PC-9 (cell line): ENCODE results near the gene MTPN. TPM values are rescaled to one million over a fixed set of nuclear protein-coding genes. Genes with fewer than 3 reads are reported as not detected.
A peak's percentile ranks its signal among the peaks of the same experiment; 100 is the strongest.

Experiments used
- BruUV-seq: library from RNA; stranded (reverse); fragments of 400-500 nt; replicated peaks from 2 replicates; lab custom pipeline; 2021; lab: Mats Ljungman, UMichigan
- CTCF ChIA-PET: fragments of 300-600 bp; sonication (Branson Sonifier 250); formaldehyde crosslinking; loops from one replicate; lab custom pipeline; 2022; ENCODE audit warnings: antibody characterized with exemption; lab: Charles Lee
- POLR2A ChIA-PET: fragments of 300-600 bp; sonication (Branson Sonifier 250); formaldehyde crosslinking; loops from one replicate; lab custom pipeline; 2022; ENCODE audit warnings: antibody characterized with exemption; ENCODE audit not compliant: unreplicated experiment; lab: Charles Lee
- DNase-seq, 2 experiments: peaks; one replicate each; pipeline versions ENCODE4 v3.0.0 to v3.0.0-alpha.2; 2015 to 2022; ENCODE audit warnings: mixed read lengths in 1 of 2
- H2AFZ ChIP-seq: fragments of 200-600 bp; sonication (generic); 2 replicates; pipeline ENCODE4 v1.8.1; 2017; ENCODE audit warnings: antibody characterized with exemption
- H3F3A ChIP-seq: fragments of 200-600 bp; sonication (generic); 2 replicates; pipeline ENCODE4 v1.8.1; 2017; ENCODE audit warnings: antibody characterized with exemption, mild to moderate bottlenecking, low read depth; ENCODE audit not compliant: insufficient read depth
- H3K27ac ChIP-seq: fragments of 200-600 bp; sonication (generic); 2 replicates; pipeline ENCODE4 v1.6.1; 2016; ENCODE audit warnings: mixed run types
- H3K27me3 ChIP-seq: fragments of 200-600 bp; sonication (generic); 2 replicates; pipeline ENCODE4 v1.6.1; 2016; ENCODE audit warnings: low read depth, mixed run types; ENCODE audit not compliant: insufficient read depth
- H3K36me3 ChIP-seq: fragments of 200-600 bp; sonication (generic); 2 replicates; pipeline ENCODE4 v1.6.1; 2016; ENCODE audit warnings: low read depth, mixed run types
- H3K4me1 ChIP-seq: fragments of 200-600 bp; sonication (generic); replicated peaks from 2 replicates; pipeline ENCODE4 v1.6.1; 2016; ENCODE audit warnings: mixed run types; ENCODE audit not compliant: insufficient read depth
- H3K4me2 ChIP-seq: fragments of 200-600 bp; sonication (generic); 2 replicates; pipeline ENCODE4 v1.6.1; 2017; ENCODE audit warnings: mixed run types
- H3K4me3 ChIP-seq: fragments of 200-600 bp; sonication (generic); 2 replicates; pipeline ENCODE4 v1.6.1; 2016; ENCODE audit warnings: mixed run types
- H3K79me2 ChIP-seq: fragments of 200-600 bp; sonication (generic); 2 replicates; pipeline ENCODE4 v1.6.1; 2017; ENCODE audit warnings: low read depth, mixed run types
- H3K9me2 ChIP-seq: fragments of 200-600 bp; sonication (generic); 2 replicates; pipeline ENCODE4 v1.8.1; 2017; ENCODE audit warnings: mild to moderate bottlenecking; ENCODE audit not compliant: insufficient read depth
- H3K9me3 ChIP-seq: fragments of 200-600 bp; sonication (generic); 2 replicates; pipeline ENCODE4 v1.8.1; 2016; ENCODE audit warnings: low read depth; ENCODE audit not compliant: insufficient read depth
- H4K20me1 ChIP-seq: fragments of 200-600 bp; sonication (generic); 2 replicates; pipeline ENCODE4 v1.8.1; 2017; ENCODE audit not compliant: insufficient read depth
- EZH2 ChIP-seq: fragments of 200-600 bp; sonication (generic); IDR thresholded peaks from 2 replicates; pipeline ENCODE4 v1.8.0; 2017; ENCODE audit warnings: antibody characterized with exemption, low read depth
- intact Hi-C: fragments of 100-400 bp; cut with micrococcal nuclease; formaldehyde crosslinking; loops from one replicate; pipeline ENCODE4 v1.10.0; 2022; ENCODE audit not compliant: unreplicated experiment
- total RNA-seq: library from RNA; stranded (reverse); gene quantifications from 2 replicates; pipeline ENCODE4 v1.2.3, GENCODE V29; 2021
- TF ChIP-seq, protein P1 (sequence below): fragments of 200-600 bp; sonication (generic); conservative IDR thresholded peaks from 2 replicates; pipeline ENCODE4 v1.6.1; 2017; ENCODE audit warnings: mixed run types, antibody characterized with exemption, mild to moderate bottlenecking, moderate library complexity

The MTPN gene
- total RNA-seq, 1 experiment from 2014 or later, result 212 TPM

DNA sequence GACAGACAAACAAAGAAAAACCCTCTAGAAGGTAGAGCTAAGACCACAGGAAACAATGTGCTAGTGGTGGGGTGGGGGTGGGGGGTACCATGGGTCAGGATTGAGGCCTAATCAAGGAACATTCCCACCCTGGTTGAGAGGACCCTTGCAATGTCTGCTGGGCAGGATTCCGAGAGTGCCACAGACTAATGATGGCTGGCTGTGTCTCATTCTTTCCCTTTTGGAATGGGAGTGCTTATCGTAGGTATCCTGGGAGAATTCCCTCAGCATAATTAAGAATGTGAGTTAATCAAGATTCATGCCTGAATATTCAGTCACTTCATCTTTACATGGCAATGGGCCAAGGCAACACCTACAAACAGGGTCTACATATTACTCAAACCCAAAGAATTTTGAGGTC lies 14.7 kb upstream of the MTPN start:
- intact Hi-C loops, result no loop called here
- Histone ChIP-seq H3K4me2 (peak overlapping the region; percentile 70), H3K36me3 (no peaks in the 10 kb centered on the region), H2AFZ (peak overlapping the region; percentile 74; the same call in 1 of the 2 replicates), H3K4me3 (no peak overlapping the region), H3K9me3 (no peaks in the 10 kb centered on the region), H3K27me3 (no peaks in the 10 kb centered on the region), H3K4me1 (peaks cover 38% of the 10 kb centered on the region), H3K27ac (peak overlapping the region; percentile 71), H3K9me2 (no peaks in the 10 kb centered on the region), H3K79me2 (no peaks in the 10 kb centered on the region), H3F3A (peaks cover 10% of the 10 kb centered on the region), H4K20me1 (no peaks in the 10 kb centered on the region)
- no peak for DNase-seq
- CTCF ChIA-PET, result no interaction called here
- POLR2A ChIA-PET, result interaction anchor here (0.6 kb wide), 2 partner anchors 208 to 1274 kb away, joined by 3 to 5 read pairs; no protein-coding TSS in a partner anchor
- no peak for TF ChIP-seq EZH2
- TF ChIP-seq, protein P1, sequence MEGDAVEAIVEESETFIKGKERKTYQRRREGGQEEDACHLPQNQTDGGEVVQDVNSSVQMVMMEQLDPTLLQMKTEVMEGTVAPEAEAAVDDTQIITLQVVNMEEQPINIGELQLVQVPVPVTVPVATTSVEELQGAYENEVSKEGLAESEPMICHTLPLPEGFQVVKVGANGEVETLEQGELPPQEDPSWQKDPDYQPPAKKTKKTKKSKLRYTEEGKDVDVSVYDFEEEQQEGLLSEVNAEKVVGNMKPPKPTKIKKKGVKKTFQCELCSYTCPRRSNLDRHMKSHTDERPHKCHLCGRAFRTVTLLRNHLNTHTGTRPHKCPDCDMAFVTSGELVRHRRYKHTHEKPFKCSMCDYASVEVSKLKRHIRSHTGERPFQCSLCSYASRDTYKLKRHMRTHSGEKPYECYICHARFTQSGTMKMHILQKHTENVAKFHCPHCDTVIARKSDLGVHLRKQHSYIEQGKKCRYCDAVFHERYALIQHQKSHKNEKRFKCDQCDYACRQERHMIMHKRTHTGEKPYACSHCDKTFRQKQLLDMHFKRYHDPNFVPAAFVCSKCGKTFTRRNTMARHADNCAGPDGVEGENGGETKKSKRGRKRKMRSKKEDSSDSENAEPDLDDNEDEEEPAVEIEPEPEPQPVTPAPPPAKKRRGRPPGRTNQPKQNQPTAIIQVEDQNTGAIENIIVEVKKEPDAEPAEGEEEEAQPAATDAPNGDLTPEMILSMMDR, result no peak
- no TSS peak for BruUV-seq

DNA sequence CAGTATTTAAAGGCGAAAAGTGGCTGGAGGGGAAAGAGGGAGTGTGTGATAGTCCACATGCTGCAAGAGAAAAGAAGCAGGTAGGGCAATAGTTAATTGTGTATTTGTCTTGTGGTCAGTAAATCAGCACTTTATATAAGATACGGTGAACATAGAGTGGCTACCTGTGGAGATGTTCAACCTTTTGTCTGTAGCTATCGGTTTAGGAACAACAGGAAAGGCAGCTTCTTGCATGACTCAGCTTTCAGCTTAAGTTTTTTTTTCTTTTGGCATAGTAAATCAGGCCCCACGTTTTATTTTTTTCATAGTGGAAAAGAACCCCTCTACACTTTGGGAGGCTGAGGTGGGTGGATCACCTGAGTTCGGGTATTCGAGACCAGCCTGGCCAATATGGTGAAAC lies 14.2 kb upstream of the MTPN start:
- intact Hi-C loops, result no loop called here
- BruUV-seq, result no TSS peak
- no peaks in the 10 kb centered on the region for H4K20me1 ChIP-seq
- peak overlapping the region; percentile 32; the same call in 1 of the 2 replicates for H3K4me3 ChIP-seq
- no peaks in the 10 kb centered on the region; the same call in 1 of the 2 replicates for H3K9me3 ChIP-seq
- peak; percentile 28 to 82 for DNase-seq
- POLR2A ChIA-PET, result interaction anchor here (0.6 kb wide), 2 partner anchors 15 to 1273 kb away, joined by 4 to 5 read pairs; no protein-coding TSS in a partner anchor
- CTCF ChIA-PET, result no interaction called here
- peak overlapping the region; percentile 74 for H2AFZ ChIP-seq
- H3K27ac ChIP-seq, result peak overlapping the region; percentile 71
- peaks cover 10% of the 10 kb centered on the region for H3F3A ChIP-seq
- peak overlapping the region; percentile 70 for H3K4me2 ChIP-seq
- no peak for TF ChIP-seq EZH2
- TF ChIP-seq, protein P1, result no peak
- peaks cover 37% of the 10 kb centered on the region for H3K4me1 ChIP-seq
- H3K9me2 ChIP-seq, result no peaks in the 10 kb centered on the region
- no peaks in the 10 kb centered on the region for H3K27me3 ChIP-seq
- no peaks in the 10 kb centered on the region for H3K36me3 ChIP-seq
- no peaks in the 10 kb centered on the region for H3K79me2 ChIP-seq

DNA sequence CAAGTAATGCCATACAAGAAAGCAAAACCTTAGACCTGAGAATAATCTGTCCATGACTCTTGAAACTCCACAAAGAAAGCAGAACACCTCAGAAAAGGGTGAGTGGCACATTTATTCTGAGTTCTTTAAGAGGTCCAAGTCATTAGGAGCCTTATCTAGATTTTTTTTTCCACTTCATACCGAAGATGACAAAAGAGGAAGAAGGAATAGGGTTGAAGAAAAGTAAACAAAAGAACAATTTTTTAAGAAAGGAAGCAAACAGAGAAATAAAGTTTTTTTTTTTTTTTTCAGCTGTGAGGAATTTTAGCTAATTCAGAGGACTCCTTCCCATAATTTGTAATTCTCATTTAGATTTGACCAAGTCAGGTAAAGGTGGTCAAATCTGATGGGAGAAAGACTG lies 13.1 kb upstream of the MTPN start:
- no peak for TF ChIP-seq EZH2
- TF ChIP-seq, protein P1, result no peak
- no peaks in the 10 kb centered on the region for H4K20me1 ChIP-seq
- ChIA-PET CTCF (interaction anchor here (0.6 kb wide), 1 partner anchor 256 kb away, joined by 4 read pairs; no protein-coding TSS in a partner anchor), POLR2A (interaction anchor here (0.7 kb wide), 1 partner anchor 12 kb away, joined by 4 read pairs; no protein-coding TSS in a partner anchor)
- peaks cover 26% of the 10 kb centered on the region for H3K4me1 ChIP-seq
- H3K9me2 ChIP-seq, result no peaks in the 10 kb centered on the region
- H3K36me3 ChIP-seq, result no peaks in the 10 kb centered on the region
- no peak overlapping the region for H3K4me3 ChIP-seq
- intact Hi-C loops, result no loop called here
- peak overlapping the region; percentile 71; the same call in 1 of the 2 replicates for H3K27ac ChIP-seq
- no peaks in the 10 kb centered on the region; the same call in 1 of the 2 replicates for H3K9me3 ChIP-seq
- no peaks in the 10 kb centered on the region for H3K27me3 ChIP-seq
- no TSS peak for BruUV-seq
- H2AFZ ChIP-seq, result no peak overlapping the region
- H3F3A ChIP-seq, result peaks cover 10% of the 10 kb centered on the region
- no peak for DNase-seq
- peak overlapping the region; percentile 70; the same call in 1 of the 2 replicates for H3K4me2 ChIP-seq
- H3K79me2 ChIP-seq, result no peaks in the 10 kb centered on the region
